Large intestine (tissue), 3 donors: ENCODE measurements around the gene SLC45A1. TPM values are rescaled to one million over a fixed set of nuclear protein-coding genes. Genes with fewer than 3 reads are reported as not detected.

Experiments
- DNase-seq, 2 donors: peaks; one replicate each; pipeline versions ENCODE4 v3.0.0 to v3.0.0-alpha.2; 2013
- H3K27ac ChIP-seq: one replicate; pipeline ENCODE4 v1.5.1; 2013; ENCODE audit warnings: low read length
- H3K27me3 ChIP-seq: 2 replicates; pipeline ENCODE4 v1.6.1; 2013; ENCODE audit warnings: low read length; ENCODE audit not compliant: control insufficient read depth, insufficient read depth
- H3K36me3 ChIP-seq: 2 replicates; pipeline ENCODE4 v1.6.1; 2013; ENCODE audit warnings: low read length; ENCODE audit not compliant: control insufficient read depth, insufficient read depth
- H3K4me1 ChIP-seq: one replicate; pipeline ENCODE4 v1.6.1; 2013; ENCODE audit warnings: low read length; ENCODE audit not compliant: control insufficient read depth, insufficient read depth
- H3K4me3 ChIP-seq: one replicate; pipeline ENCODE4 v1.5.1; 2013; ENCODE audit warnings: low read length
- H3K9me3 ChIP-seq: one replicate; pipeline ENCODE4 v1.6.1; 2013; ENCODE audit warnings: mild to moderate bottlenecking, low read depth, low read length, moderate library complexity; ENCODE audit not compliant: control insufficient read depth
- WGBS: methylation state at CpG from one replicate; pipeline ENCODE4 v1.1.5; 2013; ENCODE audit warnings: low lambda C conversion rate; ENCODE audit not compliant: insufficient coverage; 5-methylcytosine and 5-hydroxymethylcytosine counted together
- polyA plus RNA-seq: library from polyadenylated mRNA; unstranded; fragments of 120-200 nt; gene quantifications from one replicate; pipeline ENCODE4 v1.2.1, GENCODE V29; 2013

SLC45A1 gene
- polyA plus RNA-seq, 1 donor = 2.0 TPM

DNA sequence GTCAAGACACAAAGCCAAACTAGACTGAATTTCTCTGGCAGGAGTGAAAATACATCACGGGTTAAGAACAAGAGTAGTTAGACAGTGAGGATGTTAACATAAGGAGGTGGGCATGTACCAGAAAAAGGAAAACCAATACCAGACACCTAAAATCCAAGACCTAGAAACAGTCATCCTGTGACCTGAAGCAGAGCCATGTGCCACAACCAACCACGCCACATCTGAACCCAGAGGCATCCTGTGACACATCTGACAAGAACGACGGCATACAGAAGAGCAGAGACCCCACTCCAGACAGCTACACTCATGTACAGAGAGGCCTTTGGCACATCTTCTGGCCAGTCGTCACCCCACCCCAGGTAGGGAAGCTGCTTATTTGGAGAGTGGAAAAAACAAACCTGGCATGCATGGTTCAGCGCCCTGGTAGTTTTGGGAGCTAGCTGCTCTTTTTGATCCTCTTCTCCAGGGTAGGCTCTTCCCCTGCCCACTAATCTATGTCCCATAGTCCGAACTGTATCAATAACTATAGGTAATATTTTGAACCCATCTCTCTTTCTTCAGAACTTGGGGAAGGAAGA lies 72.1 kb downstream of the SLC45A1 start:
- no CpG with 5 or more reads among the region's 7 CpGs for WGBS
- Histone ChIP-seq H3K9me3 (no peaks in the 10 kb centered on the region), H3K4me3 (no peak overlapping the region), H3K27me3 (no peaks in the 10 kb centered on the region), H3K4me1 (peaks cover 11% of the 10 kb centered on the region), H3K36me3 (peaks cover 38% of the 10 kb centered on the region), H3K27ac (no peak overlapping the region)
- no peak for DNase-seq

DNA sequence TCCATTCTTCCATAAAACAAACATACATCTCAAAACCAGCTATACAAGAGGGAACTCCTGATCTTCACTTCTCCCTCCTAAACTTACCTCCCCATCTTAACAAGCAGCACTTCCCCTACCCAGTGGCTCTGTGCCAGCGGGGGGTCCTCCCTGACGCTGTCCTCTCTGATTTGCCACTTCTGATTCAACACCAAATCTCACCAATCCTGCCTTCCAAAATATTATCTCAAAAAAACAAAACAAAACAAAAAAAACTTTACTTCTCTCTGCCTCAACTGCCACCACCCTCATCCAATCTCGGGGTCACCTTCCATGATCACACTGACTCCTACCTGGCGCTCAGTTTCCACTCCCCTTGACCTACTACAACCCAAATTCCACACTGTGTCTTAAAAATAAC lies 72.8 kb downstream of the SLC45A1 start:
- WGBS = 89% methylated on average over 2 of the region's 4 CpGs
- DNase-seq = no peak
- Histone ChIP-seq H3K4me3 (no peak overlapping the region), H3K27me3 (no peaks in the 10 kb centered on the region), H3K27ac (no peak overlapping the region), H3K4me1 (peaks cover 11% of the 10 kb centered on the region), H3K9me3 (no peaks in the 10 kb centered on the region), H3K36me3 (peaks cover 37% of the 10 kb centered on the region)

DNA sequence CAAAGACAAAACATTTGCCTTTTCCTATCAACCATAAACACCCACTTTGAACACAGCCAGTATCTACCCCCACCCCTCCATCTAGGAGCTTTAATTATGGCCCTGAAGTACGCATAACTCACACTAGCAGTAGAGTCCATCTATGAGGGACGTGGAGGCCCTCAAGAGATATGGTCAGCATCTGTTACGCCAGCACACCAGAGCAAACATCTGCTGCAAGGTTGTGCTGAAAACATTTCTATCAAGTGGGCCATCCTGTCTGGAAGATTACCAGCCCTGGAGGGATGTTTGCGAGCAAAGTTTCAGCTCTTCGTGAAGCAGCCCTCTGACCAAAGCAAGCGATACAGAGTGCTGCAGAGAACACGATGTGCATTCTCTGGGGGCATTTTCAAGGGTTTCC lies 74.6 kb downstream of the SLC45A1 start:
- Histone ChIP-seq H3K36me3 (peaks cover 48% of the 10 kb centered on the region), H3K27me3 (no peaks in the 10 kb centered on the region), H3K4me3 (no peak overlapping the region), H3K27ac (no peak overlapping the region), H3K4me1 (peaks cover 6% of the 10 kb centered on the region), H3K9me3 (no peaks in the 10 kb centered on the region)
- 83% methylated on average over 2 of the region's 7 CpGs for WGBS
- DNase-seq = no peak
